IPS-18a (cell line): Measurements from ENCODE around the gene PAF1.

Experiments used
- H3K27ac ChIP-seq: one replicate; pipeline ENCODE4 v1.5.1; 2013; ENCODE audit warnings: low read length
- H3K27me3 ChIP-seq: one replicate; pipeline ENCODE4 v1.6.1; 2013; ENCODE audit warnings: mild to moderate bottlenecking, low read length; ENCODE audit not compliant: control insufficient read depth, insufficient read depth
- H3K36me3 ChIP-seq: one replicate; pipeline ENCODE4 v1.6.1; 2013; ENCODE audit warnings: low read depth, low read length; ENCODE audit not compliant: control insufficient read depth
- H3K4me1 ChIP-seq: one replicate; pipeline ENCODE4 v1.6.1; 2013; ENCODE audit warnings: low read depth, low read length; ENCODE audit not compliant: control insufficient read depth
- H3K4me3 ChIP-seq: one replicate; pipeline ENCODE4 v1.5.1; 2013; ENCODE audit warnings: low read length
- H3K9ac ChIP-seq: one replicate; pipeline ENCODE4 v1.6.1; 2013; ENCODE audit warnings: mild to moderate bottlenecking, low read length, moderate library complexity
- H3K9me3 ChIP-seq: one replicate; pipeline ENCODE4 v1.6.1; 2013; ENCODE audit warnings: low read depth, low read length; ENCODE audit not compliant: control insufficient read depth

PAF1 gene

DNA sequence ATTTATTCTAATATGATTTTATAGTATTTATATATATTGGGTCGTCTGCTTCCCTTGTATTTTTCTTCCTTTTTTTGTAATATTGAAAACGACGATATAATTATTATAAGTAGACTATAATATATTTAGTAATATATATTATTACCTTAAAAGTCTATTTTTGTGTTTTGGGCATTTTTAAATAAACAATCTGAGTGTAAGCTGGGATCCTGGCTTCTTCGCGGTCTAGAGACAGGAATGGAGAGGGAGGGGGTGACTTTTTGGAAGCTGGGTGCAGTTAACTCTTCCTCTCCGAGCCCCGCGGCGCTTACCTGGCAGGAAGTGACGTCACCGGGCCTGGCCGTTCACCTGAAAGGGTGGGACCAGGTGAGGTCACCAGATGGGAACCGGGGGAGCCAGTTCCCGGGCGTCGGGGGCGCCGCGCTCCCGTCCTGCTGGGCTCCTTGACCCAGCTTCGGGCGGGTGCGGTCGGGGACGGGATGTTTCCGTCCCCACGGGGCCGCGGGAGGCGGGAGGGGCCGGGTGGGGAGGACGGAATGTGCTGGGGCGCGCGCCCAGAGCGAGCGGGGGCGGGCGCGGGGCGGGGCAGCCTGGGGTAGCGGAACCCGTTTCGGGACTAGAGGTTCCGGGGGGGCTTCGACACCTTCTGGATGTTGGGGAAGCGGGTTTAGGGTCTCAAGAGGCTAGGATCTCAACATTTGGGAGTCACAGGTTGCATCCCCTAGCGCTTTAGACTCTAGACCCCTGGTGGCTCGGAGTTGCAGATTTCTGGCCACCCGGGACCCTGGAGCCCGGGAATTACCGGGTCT lies 18.5 kb upstream of the PAF1 start:
- H3K4me1 ChIP-seq = peaks cover 25% of the 10 kb centered on the region
- H3K9ac ChIP-seq = peak overlapping the region; percentile 88
- peak overlapping the region; percentile 82 for H3K4me3 ChIP-seq
- peak overlapping the region; percentile 30 for H3K27ac ChIP-seq
- peaks cover 5% of the 10 kb centered on the region for H3K27me3 ChIP-seq
- no peaks in the 10 kb centered on the region for H3K36me3 ChIP-seq
- no peaks in the 10 kb centered on the region for H3K9me3 ChIP-seq

DNA sequence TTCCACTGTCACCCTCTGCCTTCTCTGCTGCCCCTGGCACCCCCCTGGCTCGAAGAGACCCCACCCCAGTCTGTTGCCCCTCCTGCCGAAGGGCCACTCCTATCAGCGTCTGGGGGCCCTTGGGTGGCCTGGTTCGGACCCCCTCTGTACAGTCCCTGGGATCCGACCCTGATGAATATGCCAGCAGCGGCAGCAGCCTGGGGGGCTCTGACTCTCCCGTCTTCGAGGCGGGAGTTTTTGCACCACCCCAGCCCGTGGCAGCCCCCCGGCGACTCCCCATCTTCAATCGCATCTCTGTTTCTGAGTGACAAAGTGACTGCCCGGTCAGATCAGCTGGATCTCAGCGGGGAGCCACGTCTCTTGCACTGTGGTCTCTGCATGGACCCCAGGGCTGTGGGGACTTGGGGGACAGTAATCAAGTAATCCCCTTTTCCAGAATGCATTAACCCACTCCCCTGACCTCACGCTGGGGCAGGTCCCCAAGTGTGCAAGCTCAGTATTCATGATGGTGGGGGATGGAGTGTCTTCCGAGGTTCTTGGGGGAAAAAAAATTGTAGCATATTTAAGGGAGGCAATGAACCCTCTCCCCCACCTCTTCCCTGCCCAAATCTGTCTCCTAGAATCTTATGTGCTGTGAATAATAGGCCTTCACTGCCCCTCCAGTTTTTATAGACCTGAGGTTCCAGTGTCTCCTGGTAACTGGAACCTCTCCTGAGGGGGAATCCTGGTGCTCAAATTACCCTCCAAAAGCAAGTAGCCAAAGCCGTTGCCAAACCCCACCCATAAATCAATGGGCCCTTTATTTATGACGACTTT lies 17.7 kb upstream of the PAF1 start:
- H3K4me1 ChIP-seq = peaks cover 29% of the 10 kb centered on the region
- no peak overlapping the region for H3K27ac ChIP-seq
- peak overlapping the region; percentile 82 for H3K4me3 ChIP-seq
- H3K9me3 ChIP-seq = no peaks in the 10 kb centered on the region
- peaks cover 5% of the 10 kb centered on the region for H3K27me3 ChIP-seq
- H3K9ac ChIP-seq = no peak overlapping the region
- no peaks in the 10 kb centered on the region for H3K36me3 ChIP-seq

DNA sequence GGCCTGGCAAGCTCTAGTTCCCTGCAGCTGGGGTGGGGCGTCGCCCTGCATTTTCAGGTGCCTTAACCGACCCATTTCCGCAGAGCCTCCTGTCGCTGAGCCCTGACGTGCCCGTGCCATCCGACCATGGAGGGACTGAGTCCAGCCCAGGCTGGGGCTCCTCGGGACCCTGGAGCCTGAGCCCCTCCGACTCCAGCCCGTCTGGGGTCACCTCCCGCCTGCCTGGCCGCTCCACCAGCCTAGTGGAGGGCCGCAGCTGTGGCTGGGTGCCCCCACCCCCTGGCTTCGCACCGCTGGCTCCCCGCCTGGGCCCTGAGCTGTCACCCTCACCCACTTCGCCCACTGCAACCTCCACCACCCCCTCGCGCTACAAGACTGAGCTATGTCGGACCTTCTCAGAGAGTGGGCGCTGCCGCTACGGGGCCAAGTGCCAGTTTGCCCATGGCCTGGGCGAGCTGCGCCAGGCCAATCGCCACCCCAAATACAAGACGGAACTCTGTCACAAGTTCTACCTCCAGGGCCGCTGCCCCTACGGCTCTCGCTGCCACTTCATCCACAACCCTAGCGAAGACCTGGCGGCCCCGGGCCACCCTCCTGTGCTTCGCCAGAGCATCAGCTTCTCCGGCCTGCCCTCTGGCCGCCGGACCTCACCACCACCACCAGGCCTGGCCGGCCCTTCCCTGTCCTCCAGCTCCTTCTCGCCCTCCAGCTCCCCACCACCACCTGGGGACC lies 16.9 kb upstream of the PAF1 start:
- Histone ChIP-seq H3K4me3 (peak overlapping the region; percentile 87), H3K9ac (no peak overlapping the region)

DNA sequence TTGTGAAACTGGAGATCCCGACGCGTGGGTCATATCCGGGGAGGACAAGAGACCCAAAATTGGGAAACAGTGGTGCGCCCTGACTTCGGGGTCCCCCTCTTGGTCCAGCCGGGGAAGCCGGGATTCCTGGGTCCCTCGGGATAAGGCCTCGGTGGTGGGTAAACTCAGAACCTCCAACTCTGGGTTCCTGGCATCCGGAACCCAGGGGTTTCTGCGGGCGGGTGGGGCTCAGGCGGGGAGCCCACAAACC lies 16.4 kb upstream of the PAF1 start:
- Histone ChIP-seq H3K36me3 (no peaks in the 10 kb centered on the region), H3K4me3 (peak overlapping the region; percentile 87), H3K9ac (peak overlapping the region; percentile 80), H3K27ac (no peak overlapping the region), H3K9me3 (no peaks in the 10 kb centered on the region), H3K27me3 (peaks cover 5% of the 10 kb centered on the region), H3K4me1 (peaks cover 30% of the 10 kb centered on the region)

More for the DNA sequence above, 16.9 kb upstream of the PAF1 start:
- Histone ChIP-seq H3K9me3 (no peaks in the 10 kb centered on the region), H3K36me3 (no peaks in the 10 kb centered on the region), H3K27me3 (peaks cover 5% of the 10 kb centered on the region), H3K4me1 (peaks cover 29% of the 10 kb centered on the region), H3K27ac (no peak overlapping the region)

DNA sequence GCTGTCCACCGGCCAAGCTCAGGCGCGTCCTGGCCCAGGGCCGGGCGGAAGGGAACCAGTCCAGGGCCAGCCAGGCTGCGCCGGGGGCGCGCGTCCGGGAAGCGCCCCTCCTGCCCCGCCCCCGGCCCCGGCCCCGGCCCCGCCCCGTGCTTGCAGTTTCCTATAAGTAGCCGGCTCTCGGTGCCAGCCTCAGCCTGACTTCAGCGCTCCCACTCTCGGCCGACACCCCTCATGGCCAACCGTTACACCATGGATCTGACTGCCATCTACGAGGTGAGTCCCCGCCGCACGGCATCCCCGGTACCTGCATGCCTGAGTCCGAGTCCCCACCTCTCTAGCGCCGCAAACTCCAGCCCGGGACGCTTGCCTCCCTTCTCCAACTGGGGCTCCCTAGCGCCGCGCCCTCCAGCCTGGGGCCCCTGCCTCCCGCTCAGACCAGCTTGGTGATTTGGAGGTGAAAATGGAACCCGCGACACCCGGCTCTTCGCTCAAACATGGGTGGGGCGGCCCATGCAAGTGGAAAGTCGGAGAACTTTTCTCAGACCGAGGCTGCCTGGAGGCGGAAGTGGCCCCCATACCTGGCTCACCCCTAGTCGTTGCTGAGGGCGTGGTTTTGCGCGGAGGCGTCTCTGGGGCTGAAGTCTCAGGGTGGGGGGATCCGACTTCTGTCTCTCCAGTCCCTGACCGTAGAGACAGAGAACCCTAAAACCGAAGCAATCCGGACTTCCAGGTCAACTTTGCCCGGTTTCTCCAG lies 15.9 kb upstream of the PAF1 start, which contains the start of gene ZFP36:
Gene ZFP36 (plus strand): TSS at position 192 of the 754 bp plus-strand sequence. CDS start 58 bp downstream, at position 250.
- Histone ChIP-seq H3K4me1 (peaks cover 35% of the 10 kb centered on the region), H3K36me3 (no peaks in the 10 kb centered on the region), H3K27ac (no peak within 1 kb of the TSS)

DNA sequence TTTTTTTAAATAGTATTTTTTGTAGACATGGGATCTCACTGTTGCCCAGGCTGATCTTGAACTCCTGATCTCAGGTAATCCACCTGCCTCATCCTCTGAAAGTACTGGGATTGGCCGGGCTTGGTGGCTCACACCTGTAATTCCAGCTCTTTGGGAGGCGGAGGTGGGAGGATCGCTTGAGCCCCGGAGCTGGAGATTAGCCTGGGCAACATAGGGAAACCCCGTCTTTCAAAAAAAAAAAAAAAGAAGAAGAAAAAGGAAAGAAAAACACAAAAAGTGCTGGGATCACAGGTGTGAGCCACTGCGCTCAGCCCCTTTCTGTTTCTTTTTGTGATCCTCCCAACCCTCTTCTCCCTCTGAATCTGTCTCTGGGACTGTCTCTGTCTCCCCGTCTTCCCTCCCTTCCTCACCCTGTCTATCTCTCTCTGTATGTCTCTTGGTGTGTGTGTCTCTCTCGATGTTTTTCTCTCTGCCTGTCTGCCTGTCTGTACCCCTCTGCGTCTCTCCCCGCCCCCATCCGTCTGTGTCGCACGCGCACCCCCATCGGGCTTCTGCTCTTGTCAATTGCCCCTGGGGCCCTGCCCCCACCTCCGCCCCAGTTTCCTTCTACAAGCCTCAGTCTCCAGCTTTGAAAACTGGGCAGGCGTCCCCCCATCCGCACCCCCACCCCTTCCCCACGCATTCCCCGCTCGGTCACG lies 15.2 kb upstream of the PAF1 start:
- Histone ChIP-seq H3K9me3 (no peaks in the 10 kb centered on the region), H3K36me3 (no peaks in the 10 kb centered on the region), H3K4me3 (peak overlapping the region; percentile 87), H3K27me3 (peaks cover 5% of the 10 kb centered on the region), H3K9ac (peak overlapping the region; percentile 50), H3K27ac (no peak overlapping the region), H3K4me1 (peaks cover 33% of the 10 kb centered on the region)

More for the DNA sequence above, 15.9 kb upstream of the PAF1 start, which contains the start of gene ZFP36:
- H3K4me3 ChIP-seq = peak within 1 kb of the TSS; percentile 87
- peak within 1 kb of the TSS; percentile 80 for H3K9ac ChIP-seq
- H3K27me3 ChIP-seq = peaks cover 5% of the 10 kb centered on the region
- H3K9me3 ChIP-seq = no peaks in the 10 kb centered on the region

DNA sequence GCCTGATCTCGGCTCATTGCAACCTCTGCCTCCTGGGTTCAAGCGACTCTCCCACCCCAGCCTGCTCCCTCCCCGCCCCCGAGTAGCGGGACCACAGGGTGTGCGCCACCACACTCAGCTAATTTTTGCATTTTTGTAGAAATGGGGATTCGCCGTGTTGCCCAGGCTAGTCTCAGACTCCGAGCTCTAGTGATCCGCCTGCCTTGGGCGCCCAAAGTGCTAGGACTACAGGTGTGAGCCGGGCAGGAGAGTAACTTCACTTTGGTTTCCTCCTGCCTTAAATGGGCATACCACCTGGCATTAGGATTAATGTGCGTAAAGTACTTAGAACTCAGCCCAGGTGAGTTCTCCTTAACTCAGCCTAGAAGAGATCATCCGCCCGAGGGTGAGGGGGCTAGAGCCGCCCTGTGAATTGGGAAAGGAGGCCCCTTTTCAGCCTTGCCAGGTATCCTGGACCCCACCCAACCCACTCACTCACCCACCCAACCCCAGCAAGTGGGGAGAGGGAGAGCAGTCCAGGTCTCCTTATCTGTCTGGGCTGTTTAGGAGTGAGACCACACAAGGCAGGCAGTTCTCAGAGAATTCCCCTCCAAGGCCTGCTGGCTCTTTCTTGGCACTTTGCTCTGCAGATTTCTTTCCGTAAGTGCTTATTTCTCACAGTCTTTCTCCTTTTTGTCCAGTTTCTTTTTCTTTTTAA lies 14.5 kb upstream of the PAF1 start:
- H3K4me1 ChIP-seq = peaks cover 26% of the 10 kb centered on the region
- H3K4me3 ChIP-seq = no peak overlapping the region
- peaks cover 5% of the 10 kb centered on the region for H3K27me3 ChIP-seq
- no peak overlapping the region for H3K27ac ChIP-seq
- H3K9ac ChIP-seq = no peak overlapping the region
- H3K9me3 ChIP-seq = no peaks in the 10 kb centered on the region
- no peaks in the 10 kb centered on the region for H3K36me3 ChIP-seq

DNA sequence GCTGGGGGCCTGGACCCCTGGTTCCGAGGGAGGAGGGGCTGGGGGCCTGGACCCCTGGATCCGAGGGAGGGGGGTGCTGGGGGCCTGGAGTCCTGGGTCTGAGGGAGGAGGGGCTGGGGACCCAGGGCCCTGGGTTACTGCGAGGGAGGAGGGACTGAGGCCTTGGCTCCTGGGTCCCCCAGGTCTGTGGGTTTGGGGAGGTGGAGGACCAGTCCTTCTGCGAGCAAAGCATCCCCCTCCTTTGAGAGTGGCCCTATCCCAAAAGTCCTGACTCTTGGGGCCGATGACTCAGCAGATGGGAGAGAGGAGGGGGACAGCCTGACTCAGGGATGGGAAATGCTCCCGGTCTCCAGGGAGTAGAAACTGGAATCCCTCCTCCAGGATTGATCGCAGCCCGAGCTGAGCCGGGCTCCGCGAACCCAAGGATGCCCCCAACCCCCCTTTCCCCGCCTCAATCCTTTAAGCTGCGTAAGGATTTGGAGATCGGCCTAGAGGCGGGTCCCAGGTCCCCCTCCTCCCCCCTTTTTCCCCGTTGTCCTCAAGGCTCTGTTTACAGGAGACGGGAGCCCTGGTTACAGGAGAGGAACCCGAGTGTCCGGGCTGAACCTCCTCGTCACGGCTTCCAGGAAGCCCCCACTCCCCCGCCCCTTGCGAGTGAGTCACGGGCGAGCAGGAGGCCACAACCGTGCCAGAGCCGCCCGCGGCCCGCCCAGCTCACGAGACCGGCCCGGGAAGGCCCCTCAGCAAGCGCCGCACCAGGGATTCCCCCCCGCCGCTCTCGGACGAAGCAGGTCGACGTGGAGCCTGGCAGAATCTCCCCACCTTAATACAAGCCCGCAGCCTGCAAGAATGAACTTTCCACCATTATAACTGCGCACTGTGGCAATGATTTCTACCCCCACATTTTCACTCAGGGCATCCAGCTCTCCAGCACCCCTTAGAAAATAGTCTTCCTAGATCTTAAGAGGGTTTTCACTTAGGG lies 12.7 kb upstream of the PAF1 start:
- H3K27ac ChIP-seq = peak overlapping the region; percentile 85

DNA sequence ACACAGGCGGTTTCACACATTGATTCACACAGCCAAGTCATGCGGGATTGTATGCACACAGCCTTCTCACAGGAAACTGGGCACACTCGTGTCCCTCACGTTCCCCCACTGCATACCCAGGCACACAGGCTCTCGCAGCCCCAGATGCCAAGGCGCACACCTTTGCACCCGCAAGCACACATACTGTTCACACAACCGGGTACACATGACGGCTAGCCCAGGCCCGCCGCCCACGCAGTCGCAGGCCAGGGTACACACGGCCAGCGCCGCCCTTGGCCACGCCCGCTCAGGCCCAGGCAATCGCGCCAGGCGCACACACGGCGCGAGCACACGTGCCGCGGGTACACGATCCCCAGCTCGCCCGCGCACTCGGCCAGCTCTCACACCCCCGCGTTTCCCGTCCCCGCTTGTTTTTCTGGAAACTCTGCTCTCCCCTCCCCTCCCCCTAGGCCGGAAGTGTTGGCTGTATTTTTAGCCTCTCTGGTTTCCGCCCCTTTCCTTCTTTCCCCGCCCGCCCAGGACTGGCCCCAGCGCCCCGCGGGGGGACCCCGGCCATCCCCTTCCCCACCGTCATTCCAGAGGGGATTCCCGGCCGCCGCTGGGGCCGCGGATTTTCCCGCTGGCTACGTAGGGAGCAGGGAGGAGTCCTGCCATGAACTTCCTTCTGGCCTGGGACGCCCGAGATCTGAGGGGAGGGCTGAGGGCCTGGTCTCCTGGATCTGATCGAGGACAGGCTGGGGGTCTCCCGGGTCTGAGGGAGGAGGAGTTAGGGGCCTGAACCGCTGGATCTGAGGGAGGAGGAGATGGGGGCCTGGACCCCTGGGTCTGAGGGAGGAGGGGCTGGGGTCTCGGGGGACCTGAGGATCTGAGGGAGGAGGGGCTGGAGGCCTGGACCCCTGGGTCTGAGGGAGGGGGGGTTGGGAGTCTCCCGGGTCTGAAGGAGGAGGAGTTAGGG lies 11.7 kb upstream of the PAF1 start:
- peak overlapping the region; percentile 73 for H3K9ac ChIP-seq
- peaks cover 29% of the 10 kb centered on the region for H3K4me1 ChIP-seq
- H3K27ac ChIP-seq = peak overlapping the region; percentile 85
- H3K27me3 ChIP-seq = peaks cover 5% of the 10 kb centered on the region
- H3K9me3 ChIP-seq = no peaks in the 10 kb centered on the region
- peak overlapping the region; percentile 66 for H3K4me3 ChIP-seq
- no peaks in the 10 kb centered on the region for H3K36me3 ChIP-seq

More for the DNA sequence above, 12.7 kb upstream of the PAF1 start:
- no peaks in the 10 kb centered on the region for H3K9me3 ChIP-seq
- H3K36me3 ChIP-seq = no peaks in the 10 kb centered on the region
- H3K27me3 ChIP-seq = peaks cover 5% of the 10 kb centered on the region
- H3K4me1 ChIP-seq = peaks cover 25% of the 10 kb centered on the region
- H3K4me3 ChIP-seq = peak overlapping the region; percentile 66
- peak overlapping the region; percentile 73 for H3K9ac ChIP-seq
